Keratinocyte (primary cell): ENCODE results near the gene SPG11. TPM values are rescaled to one million over a fixed set of nuclear protein-coding genes. Genes with fewer than 3 reads are reported as not detected.
"Not testable (repeated sequence)": the region's sequence is repeated elsewhere in the genome, so short reads cannot be mapped to it uniquely, and the experiment has no call there.

Source experiments
- DNase-seq: peaks from one replicate; pipeline ENCODE4 v3.0.0-alpha.2; 2011; ENCODE audit warnings: low read depth, missing footprints, low spot score
- FAIRE-seq: peaks from 2 replicates; lab custom pipeline; 2011; peaks lifted over from hg19 to GRCh38; lab: Jason Lieb, UNC
- H2AFZ ChIP-seq: 2 replicates; pipeline ENCODE4 v1.6.0; 2012; ENCODE audit warnings: low read length, control low read depth, inconsistent platforms; ENCODE audit not compliant: control insufficient read depth
- H3K27ac ChIP-seq: 2 replicates; pipeline ENCODE4 v1.5.1; 2011; ENCODE audit warnings: low read length; ENCODE audit not compliant: control insufficient read depth, insufficient read depth
- H3K27me3 ChIP-seq: 3 replicates; pipeline ENCODE4 v1.6.0; 2011; ENCODE audit warnings: low read length; ENCODE audit not compliant: control insufficient read depth, insufficient read depth; ENCODE audit errors: extremely low read depth
- H3K36me3 ChIP-seq, 2 experiments: 2 replicates in 1 of 2; 3 replicates in 1 of 2; pipeline ENCODE4 v1.5.1; 2011; ENCODE audit warnings: low read length in 2 of 2, mild to moderate bottlenecking in 1 of 2; ENCODE audit not compliant: control insufficient read depth in 2 of 2, insufficient read depth in 2 of 2; ENCODE audit errors: extremely low read depth in 1 of 2
- H3K4me1 ChIP-seq: 3 replicates; pipeline ENCODE4 v1.5.1; 2011; ENCODE audit warnings: low read length; ENCODE audit not compliant: control insufficient read depth, insufficient read depth; ENCODE audit errors: extremely low read depth
- H3K4me2 ChIP-seq: 3 replicates; pipeline ENCODE4 v1.6.0; 2011; ENCODE audit warnings: low read depth, low read length; ENCODE audit not compliant: control insufficient read depth, insufficient read depth; ENCODE audit errors: extremely low read depth
- H3K4me3 ChIP-seq, 3 experiments: fragments of 200-600 bp in 1 of 3; sonication (generic) in 1 of 3; 2 replicates in 2 of 3; 3 replicates in 1 of 3; pipeline ENCODE4 v1.5.1; 2011 to 2016; ENCODE audit warnings: low read length in 3 of 3, mild to moderate bottlenecking in 3 of 3, control low read depth in 2 of 3, inconsistent platforms in 1 of 3, low read depth in 1 of 3, mixed read lengths in 1 of 3, mixed run types in 1 of 3, moderate library complexity in 1 of 3; ENCODE audit not compliant: control insufficient read depth in 2 of 3, insufficient read depth in 2 of 3; ENCODE audit errors: extremely low read depth in 1 of 3
- H3K79me2 ChIP-seq: 2 replicates; pipeline ENCODE4 v1.6.0; 2012; ENCODE audit warnings: low read length; ENCODE audit not compliant: control insufficient read depth, insufficient read depth
- H3K9ac ChIP-seq: 3 replicates; pipeline ENCODE4 v1.6.0; 2011; ENCODE audit warnings: low read length; ENCODE audit not compliant: control insufficient read depth, insufficient read depth; ENCODE audit errors: extremely low read depth
- H3K9me1 ChIP-seq: 3 replicates; pipeline ENCODE4 v1.6.0; 2011; ENCODE audit warnings: low read length; ENCODE audit not compliant: control insufficient read depth, insufficient read depth; ENCODE audit errors: extremely low read depth
- H3K9me3 ChIP-seq: 2 replicates; pipeline ENCODE4 v1.5.1; 2012; ENCODE audit warnings: low read depth, low read length; ENCODE audit not compliant: control insufficient read depth
- H4K20me1 ChIP-seq: 3 replicates; pipeline ENCODE4 v1.6.0; 2011; ENCODE audit warnings: low read length; ENCODE audit not compliant: control insufficient read depth, insufficient read depth; ENCODE audit errors: extremely low read depth
- EZH2 ChIP-seq: IDR thresholded peaks from one replicate; pipeline ENCODE4 v1.6.1; 2012; ENCODE audit warnings: inconsistent platforms, mild to moderate bottlenecking, low read length, moderate library complexity
- dilution Hi-C: fragments of 300-500 bp; cut with MboI; formaldehyde crosslinking; loops from one replicate; pipeline ENCODE4 v1.7.0; 2020; ENCODE audit warnings: low sequenced_read_pairs; ENCODE audit not compliant: extremely low pct_ligation_motif_present
- polyA plus RNA-seq, 5 experiments: library from polyadenylated mRNA; depleted of rRNA in 3 of 5; stranded (reverse) in 3 of 5; stranded (forward) in 1 of 5; unstranded in 1 of 5; fragments of >200 nt; gene quantifications; 1 replicate in 1 of 5; 2 replicates in 3 of 5; 3 replicates in 1 of 5; pipeline versions ENCODE4 v1.2.1 to v1.2.3, GENCODE V29; 2011 to 2012; ENCODE audit warnings: missing spikeins in 2 of 5, low read depth in 1 of 5, low replicate concordance in 1 of 5
- TF ChIP-seq, protein P1 (sequence below), 3 experiments: IDR thresholded peaks in 1 of 3; conservative IDR thresholded peaks in 1 of 3; optimal IDR thresholded peaks in 1 of 3; 2 replicates in 2 of 3; 3 replicates in 1 of 3; pipeline versions ENCODE3 to v1.5.1; 2011; ENCODE audit warnings: low read length in 3 of 3, mild to moderate bottlenecking in 3 of 3, moderate library complexity in 2 of 3, control low read depth in 1 of 3, inconsistent platforms in 1 of 3; ENCODE audit not compliant: insufficient read depth in 2 of 3; ENCODE audit errors: extremely low read depth in 1 of 3

SPG11 gene
- polyA plus RNA-seq, 1 donor (not counting 4 experiments of a cell fraction or from before 2014, with no cell fraction given): 41.5 TPM

- H3K4me2 ChIP-seq: no peak overlapping the region
- H3K9ac ChIP-seq: no peak overlapping the region
- no peaks in the 10 kb centered on the region for H3K79me2 ChIP-seq
- no peaks in the 10 kb centered on the region for H3K9me1 ChIP-seq
- no peak overlapping the region for H2AFZ ChIP-seq
- H3K36me3 ChIP-seq: no peaks in the 10 kb centered on the region
- DNase-seq (no peak), FAIRE-seq (no peak)
- no peaks in the 10 kb centered on the region for H3K9me3 ChIP-seq
- H3K27me3 ChIP-seq: no peaks in the 10 kb centered on the region
- no peaks in the 10 kb centered on the region for H3K4me1 ChIP-seq
- no peak overlapping the region for H3K27ac ChIP-seq
- TF ChIP-seq EZH2: no peak
- TF ChIP-seq, protein P1, sequence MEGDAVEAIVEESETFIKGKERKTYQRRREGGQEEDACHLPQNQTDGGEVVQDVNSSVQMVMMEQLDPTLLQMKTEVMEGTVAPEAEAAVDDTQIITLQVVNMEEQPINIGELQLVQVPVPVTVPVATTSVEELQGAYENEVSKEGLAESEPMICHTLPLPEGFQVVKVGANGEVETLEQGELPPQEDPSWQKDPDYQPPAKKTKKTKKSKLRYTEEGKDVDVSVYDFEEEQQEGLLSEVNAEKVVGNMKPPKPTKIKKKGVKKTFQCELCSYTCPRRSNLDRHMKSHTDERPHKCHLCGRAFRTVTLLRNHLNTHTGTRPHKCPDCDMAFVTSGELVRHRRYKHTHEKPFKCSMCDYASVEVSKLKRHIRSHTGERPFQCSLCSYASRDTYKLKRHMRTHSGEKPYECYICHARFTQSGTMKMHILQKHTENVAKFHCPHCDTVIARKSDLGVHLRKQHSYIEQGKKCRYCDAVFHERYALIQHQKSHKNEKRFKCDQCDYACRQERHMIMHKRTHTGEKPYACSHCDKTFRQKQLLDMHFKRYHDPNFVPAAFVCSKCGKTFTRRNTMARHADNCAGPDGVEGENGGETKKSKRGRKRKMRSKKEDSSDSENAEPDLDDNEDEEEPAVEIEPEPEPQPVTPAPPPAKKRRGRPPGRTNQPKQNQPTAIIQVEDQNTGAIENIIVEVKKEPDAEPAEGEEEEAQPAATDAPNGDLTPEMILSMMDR (optimal IDR thresholded peaks at IDR 0.05 in 1 of 3, IDR thresholded peaks at IDR 0.05 in 1 of 3, conservative IDR thresholded peaks at IDR 0.05 in 1 of 3; ENCODE audit: extremely low read depth in 1 of 3, insufficient read depth in 2 of 3, low read length in 3 of 3): no peak
- dilution Hi-C loops: no loop called here
- no peak overlapping the region for H3K4me3 ChIP-seq
- no peaks in the 10 kb centered on the region for H4K20me1 ChIP-seq
These were observed 29.2 kb upstream of the SPG11 start for GRCh38 chr15:44692659-44693058.

- H3K4me3 ChIP-seq, H3K4me2 ChIP-seq, H3K9me3 ChIP-seq, H3K27ac ChIP-seq, H2AFZ ChIP-seq, H3K9me1 ChIP-seq, H3K36me3 ChIP-seq, DNase-seq, H3K9ac ChIP-seq, H3K4me1 ChIP-seq, H4K20me1 ChIP-seq, dilution Hi-C loops, H3K27me3 ChIP-seq, H3K79me2 ChIP-seq, FAIRE-seq: not testable (repeated sequence)
These were observed 26.8 kb upstream of the SPG11 start for GRCh38 chr15:44690245-44690644.

DNA sequence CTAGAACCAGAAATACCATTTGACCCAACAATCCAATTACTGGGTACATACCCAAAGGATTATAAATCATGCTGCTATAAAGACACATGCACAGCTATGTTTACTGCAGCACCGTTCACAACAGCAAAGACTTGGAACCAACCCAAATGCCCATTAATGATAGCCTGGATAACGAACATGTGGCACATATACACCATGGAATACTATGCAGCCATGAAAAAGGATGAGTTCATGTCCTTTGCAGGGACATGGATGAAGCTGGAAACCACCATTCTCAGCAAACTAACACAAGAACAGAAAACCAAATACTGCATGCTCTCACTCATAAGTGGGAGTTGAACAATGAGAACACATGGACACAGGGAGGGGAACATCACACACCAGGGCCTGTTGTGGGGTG, 25.9 kb upstream of the SPG11 start:
- H3K9me3 ChIP-seq, H3K9me1 ChIP-seq, H3K79me2 ChIP-seq, H3K9ac ChIP-seq, H3K27me3 ChIP-seq, H3K4me3 ChIP-seq, H3K4me2 ChIP-seq, H2AFZ ChIP-seq, DNase-seq, H3K36me3 ChIP-seq, H3K27ac ChIP-seq, dilution Hi-C loops, H3K4me1 ChIP-seq, H4K20me1 ChIP-seq, FAIRE-seq: not testable (repeated sequence)

GRCh38 chr15:44682809-44683682, 19.6 kb upstream of the SPG11 start:
- peak overlapping the region; percentile 43 for H2AFZ ChIP-seq
- H4K20me1 ChIP-seq, H3K9me1 ChIP-seq, FAIRE-seq, H3K79me2 ChIP-seq, H3K27me3 ChIP-seq, dilution Hi-C loops, H3K9ac ChIP-seq, H3K4me3 ChIP-seq, H3K4me1 ChIP-seq, H3K36me3 ChIP-seq, H3K27ac ChIP-seq, DNase-seq, H3K9me3 ChIP-seq: not testable (repeated sequence)
- peak overlapping the region; percentile 41 for H3K4me2 ChIP-seq
